CD1c-positive myeloid dendritic cell (primary cell): ENCODE data around the gene EGFR.
"Not testable (repeated sequence)": the region's sequence is repeated elsewhere in the genome, so short reads cannot be mapped to it uniquely, and the experiment has no call there.

Experiments used
- DNase-seq: peaks from one replicate; pipeline ENCODE4 v3.0.0-alpha.2; 2016; ENCODE audit errors: extremely low spot score

The EGFR gene

DNA sequence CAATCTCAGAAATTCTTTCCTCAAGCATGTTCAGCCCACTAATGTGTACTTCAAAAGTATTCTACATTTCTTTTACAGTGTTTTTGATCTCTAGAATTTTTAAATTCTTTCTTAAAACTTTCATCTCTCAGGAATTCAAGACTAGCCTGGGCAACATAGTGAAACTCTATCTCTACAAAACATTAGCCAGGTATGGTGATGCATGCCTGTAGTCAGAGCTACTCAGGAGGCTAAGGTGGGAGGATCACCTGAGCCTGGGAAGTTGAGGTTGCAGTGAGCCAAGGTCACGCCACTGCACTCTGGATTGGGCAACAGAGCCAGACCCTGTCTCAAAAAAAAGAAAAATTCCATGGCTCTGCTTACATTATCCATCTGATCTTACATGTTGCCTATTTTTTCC lies 5.0 kb upstream of the EGFR start:
- no peak for DNase-seq

DNA sequence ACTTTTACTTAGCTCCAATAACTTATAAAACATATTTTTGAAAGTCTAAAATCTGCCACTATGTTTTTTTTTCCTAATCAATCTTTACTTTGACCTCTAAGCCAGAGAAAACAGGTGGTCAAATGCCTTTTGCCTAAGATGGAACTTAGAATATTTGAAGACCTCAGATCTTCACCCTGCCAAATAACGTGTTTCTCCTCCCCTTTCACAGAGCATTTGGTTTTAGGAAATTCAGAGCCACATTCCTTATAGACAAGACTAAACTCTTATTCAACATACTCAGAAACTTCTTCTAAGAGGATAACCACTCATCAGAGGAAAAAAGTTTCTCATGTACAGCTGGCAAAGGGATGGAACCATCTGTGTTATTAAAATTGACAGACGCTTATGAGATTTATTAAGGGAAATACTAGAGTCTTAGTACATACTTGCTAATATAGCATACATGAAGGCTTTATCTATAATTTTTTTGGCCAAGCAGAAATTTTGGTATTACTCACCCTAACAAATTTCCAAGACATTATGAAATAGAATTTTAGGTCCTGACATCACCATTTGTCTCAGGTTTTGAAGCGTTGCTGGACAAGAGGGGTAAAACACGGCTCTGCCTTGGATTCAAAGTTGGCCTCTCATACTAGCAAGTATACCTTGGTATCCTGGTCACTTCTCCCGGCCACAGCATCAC lies 2.6 kb upstream of the EGFR start:
- no peak for DNase-seq

DNA sequence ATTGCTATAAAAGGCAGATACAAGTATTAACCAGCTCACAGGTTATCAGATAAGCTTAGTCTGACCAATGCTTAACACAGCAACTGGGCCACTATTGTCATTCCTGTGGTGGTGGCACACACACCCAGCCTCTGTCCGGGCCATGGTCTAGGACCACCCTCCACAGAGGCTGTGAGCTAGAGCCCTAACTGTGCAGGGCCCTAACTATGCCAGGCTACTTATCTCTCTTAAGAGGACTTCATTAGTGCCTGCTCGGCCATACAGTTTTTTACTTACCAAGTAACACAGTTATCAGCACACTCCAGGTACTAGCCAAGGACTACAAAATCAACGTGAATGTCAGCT lies 2.1 kb upstream of the EGFR start:
- DNase-seq: no peak

DNA sequence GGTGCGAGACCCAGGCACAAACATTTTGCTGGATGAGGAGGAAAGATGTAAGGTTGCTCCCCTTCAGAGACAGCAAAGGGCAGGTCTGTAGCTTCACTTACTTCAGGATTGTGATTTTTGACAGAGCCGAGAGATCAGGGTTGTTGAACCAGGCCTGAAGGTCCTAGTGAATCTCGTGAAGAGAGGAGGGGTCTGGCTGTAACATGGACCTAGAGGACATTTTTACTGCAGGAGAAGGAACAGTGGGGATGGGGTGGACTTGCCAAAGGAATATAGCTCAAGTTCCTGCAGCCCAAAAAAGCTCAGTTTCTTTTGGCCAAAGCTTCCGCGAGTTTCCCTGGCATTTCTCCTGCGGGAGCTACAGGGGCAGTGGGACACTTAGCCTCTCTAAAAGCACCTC lies 976 bp upstream of the EGFR start:
- DNase-seq: no peak

DNA sequence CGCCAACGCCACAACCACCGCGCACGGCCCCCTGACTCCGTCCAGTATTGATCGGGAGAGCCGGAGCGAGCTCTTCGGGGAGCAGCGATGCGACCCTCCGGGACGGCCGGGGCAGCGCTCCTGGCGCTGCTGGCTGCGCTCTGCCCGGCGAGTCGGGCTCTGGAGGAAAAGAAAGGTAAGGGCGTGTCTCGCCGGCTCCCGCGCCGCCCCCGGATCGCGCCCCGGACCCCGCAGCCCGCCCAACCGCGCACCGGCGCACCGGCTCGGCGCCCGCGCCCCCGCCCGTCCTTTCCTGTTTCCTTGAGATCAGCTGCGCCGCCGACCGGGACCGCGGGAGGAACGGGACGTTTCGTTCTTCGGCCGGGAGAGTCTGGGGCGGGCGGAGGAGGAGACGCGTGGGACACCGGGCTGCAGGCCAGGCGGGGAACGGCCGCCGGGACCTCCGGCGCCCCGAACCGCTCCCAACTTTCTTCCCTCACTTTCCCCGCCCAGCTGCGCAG lies 424 bp downstream of the EGFR start:
- DNase-seq: no peak

DNA sequence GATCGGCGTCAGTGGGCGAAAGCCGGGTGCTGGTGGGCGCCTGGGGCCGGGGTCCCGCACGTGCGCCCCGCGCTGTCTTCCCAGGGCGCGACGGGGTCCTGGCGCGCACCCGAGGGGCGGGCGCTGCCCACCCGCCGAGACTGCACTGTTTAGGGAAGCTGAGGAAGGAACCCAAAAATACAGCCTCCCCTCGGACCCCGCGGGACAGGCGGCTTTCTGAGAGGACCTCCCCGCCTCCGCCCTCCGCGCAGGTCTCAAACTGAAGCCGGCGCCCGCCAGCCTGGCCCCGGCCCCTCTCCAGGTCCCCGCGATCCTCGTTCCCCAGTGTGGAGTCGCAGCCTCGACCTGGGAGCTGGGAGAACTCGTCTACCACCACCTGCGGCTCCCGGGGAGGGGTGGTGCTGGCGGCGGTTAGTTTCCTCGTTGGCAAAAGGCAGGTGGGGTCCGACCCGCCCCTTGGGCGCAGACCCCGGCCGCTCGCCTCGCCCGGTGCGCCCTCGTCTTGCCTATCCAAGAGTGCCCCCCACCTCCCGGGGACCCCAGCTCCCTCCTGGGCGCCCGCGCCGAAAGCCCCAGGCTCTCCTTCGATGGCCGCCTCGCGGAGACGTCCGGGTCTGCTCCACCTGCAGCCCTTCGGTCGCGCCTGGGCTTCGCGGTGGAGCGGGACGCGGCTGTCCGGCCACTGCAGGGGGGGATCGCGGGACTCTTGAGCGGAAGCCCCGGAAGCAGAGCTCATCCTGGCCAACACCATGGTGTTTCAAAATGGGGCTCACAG lies 1.1 kb downstream of the EGFR start:
- DNase-seq: no peak

DNA sequence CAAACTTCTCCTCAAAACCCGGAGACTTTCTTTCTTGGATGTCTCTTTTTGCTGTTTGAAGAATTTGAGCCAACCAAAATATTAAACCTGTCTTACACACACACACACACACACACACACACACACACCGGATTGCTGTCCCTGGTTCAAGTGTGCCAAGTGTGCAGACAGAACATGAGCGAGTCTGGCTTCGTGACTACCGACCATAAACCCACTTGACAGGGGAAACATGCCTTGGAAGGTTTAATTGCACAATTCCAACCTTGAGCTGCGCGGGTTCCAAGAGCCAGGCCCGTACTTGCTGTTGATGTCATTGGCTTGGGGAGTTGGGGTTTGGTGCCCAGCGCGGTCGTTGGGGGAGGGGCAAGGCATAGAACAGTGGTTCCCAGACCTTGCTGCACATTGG lies 1.7 kb downstream of the EGFR start:
- DNase-seq: no peak

DNA sequence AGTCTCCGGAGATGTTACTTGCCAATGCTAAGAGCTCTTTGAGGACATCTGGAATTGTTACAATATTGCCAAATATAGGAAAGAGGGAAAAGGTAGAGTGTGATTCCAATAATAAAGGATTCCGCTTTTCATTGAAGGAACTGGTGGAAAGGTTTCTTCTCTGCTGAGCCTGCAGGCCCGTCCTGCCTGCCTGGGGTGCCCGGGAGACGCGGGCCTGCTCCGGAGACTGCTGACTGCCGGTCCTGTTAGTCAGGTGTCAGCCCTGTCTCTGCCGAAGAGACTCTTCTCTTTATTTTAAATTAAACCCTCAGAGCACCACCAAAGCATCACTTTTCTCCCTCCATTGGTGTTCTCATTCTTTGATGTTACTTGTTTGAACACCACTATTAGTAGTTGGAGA lies 2.2 kb downstream of the EGFR start:
- no peak for DNase-seq

DNA sequence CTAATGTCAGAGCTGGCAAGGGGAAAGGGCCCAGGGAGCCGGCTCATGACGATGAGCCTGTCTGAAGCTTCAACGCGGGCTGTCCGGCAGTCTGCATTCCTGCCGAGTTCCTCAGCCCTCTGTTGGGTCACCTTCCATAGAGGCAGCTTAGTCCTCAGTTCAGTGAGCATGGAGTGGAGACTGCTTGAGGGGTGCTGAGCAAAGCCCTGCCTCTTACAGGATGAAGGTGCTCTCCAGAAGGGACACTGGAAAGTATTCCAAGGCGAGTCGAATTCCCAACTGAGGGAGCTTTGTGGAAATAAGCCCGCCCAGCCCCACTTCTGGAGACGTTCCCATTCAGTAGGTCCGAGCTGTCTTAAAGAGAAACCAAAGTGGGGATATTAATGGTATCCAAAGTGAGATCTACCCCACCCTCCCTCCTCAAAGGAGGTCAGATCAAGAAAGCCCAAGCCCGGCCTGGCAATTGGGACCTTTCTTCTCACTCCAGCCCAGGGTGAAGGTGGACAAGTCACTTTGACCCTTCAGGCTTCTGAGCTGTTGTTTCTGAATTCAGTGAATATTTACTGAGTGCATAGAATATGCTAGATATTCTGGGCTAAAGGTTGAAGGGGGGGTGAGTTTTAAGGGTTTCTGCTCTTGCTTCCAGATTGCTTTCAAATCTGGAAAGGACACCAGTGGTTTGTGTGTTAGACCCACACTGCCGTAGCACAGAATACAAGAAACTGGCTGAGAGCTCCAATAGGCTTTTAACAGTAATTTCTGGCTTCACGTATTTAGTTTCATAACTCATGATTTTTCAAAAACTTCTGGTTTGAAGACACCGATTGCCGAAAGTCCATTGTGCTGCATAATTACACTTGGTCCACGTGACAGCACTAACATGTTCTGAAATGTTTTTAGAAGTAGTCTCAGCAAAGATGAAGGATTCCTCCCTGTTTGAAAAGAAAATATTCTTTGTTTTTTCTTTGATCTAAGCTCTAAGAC lies 3.5 kb downstream of the EGFR start:
- DNase-seq: no peak

DNA sequence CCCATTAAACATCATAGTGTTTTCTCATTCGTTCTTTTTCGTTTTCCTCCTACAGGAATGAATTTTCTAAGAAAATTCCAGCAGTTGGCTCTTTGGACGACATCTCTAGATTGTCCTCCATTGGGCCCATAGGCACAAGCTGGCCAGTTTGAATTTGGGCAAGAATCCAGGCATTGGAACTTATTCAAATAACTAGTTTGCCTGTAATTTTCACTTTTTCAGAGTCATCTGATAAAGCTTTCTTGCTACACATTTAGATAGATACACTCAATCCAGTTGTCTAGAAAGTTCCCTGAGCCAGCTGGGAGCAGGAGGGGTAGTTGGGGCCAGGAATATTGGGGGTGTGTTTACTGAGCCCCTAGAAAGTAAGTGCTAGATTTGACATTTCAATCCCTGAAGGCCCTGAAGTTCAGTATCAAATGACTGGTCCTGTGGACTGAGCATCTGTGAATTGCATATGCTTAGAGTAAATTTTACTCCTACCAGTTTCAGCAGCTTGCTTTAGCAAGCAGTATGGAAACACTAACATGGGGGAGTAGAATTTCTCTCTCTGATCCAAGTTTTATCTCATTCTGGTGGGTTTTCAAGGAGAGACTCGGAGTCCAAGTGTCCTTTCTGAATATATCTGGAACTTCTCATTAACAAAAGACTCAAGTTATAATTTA lies 5.2 kb downstream of the EGFR start:
- no peak for DNase-seq

DNA sequence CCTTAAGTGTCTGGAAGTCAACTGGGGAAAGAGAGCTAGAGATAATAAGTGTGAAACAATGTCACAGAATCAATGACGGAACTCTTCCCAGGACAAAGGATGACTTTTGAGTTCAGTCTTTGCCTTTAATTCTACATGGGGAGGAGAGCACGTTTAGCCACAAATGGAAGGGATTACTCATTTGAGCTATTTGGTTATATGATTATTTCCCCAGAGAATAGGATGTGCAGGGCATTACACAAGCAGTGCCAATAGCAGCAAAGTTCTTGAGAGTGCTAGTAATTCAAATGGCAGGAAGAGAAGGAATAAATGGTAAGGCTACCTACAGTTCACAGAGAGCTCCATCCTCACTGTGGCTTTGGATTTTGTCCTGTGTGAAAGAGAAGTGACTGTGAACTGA lies 6.0 kb downstream of the EGFR start:
- no peak for DNase-seq

DNA sequence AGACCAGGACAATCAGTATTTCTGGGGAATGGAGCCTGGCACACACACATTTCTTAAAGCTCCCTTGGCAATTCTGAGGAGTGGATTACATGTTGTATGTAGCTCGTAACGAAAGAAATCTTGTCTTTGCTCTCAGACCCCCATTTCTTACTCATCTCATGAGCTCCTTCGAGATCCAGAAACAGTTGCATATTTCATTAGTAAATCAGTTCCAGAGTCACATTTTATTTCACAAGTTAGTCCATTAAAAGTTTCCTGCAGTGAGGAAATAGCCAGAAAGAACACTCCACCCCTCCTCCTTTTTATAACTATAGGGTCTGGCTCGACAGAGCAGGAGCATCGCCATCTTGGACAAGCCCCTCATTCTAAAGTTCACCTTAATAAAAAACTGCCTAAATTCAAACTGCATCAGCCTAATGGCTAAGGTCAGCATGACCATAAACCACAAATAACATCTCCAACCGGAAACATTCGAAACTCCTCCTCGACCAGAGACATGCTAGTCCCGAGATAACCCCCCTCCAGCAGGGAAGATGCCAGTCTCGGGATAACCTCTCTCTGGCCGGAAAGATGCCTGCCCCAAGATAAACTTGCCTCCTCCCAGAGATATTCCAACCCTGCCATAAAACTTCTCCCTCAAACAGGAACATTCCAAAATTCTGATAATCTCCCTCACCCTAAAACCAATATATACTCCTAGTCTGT lies 7.4 kb downstream of the EGFR start:
- DNase-seq: no peak

DNA sequence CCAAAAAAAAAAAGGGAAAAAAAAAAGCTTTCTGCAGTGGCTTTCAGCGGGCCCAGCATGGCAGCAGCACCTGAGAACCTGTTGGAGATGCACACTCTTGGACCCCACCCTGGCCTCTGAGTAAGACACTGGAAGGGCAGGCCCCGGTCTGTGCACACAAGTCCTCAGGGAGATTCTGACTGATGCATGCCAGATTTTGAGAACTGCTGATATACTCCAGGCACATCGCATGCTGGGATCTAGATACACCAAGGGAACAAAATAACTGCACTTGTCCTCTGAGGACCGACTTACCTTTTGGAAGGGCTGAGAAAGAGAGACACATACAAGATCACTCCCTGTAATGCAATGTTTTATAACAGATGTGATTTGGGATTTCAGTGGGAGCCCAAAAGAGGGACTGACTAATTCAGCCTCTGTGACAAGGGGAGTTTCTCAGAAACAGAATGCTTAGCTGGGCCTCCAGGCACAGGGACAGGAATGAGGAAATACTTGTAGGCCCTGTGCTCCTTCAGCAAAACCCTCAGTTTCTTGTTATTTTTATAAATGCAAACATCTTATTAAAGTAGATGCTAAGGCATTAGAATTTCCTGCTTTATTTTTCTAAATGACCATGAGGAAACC lies 8.2 kb downstream of the EGFR start:
- no peak for DNase-seq

DNA sequence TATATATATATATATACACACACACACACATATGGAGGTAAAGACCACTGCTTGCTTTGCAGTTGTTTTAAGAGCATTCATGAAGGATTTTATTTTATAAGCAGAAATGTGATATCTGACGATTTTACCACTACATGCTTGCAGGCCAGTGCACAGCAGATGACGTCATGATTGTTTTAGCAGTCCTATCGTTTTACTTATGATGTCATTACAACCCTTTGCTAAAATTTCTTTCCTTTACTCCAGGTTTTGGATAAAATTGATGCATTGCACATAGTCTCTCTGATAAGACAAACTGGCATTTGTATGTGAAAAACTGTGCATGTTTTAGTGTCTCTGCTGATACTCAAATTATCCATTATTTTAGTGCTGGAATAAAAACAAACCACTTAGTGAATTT lies 9.2 kb downstream of the EGFR start:
- DNase-seq: no peak

DNA sequence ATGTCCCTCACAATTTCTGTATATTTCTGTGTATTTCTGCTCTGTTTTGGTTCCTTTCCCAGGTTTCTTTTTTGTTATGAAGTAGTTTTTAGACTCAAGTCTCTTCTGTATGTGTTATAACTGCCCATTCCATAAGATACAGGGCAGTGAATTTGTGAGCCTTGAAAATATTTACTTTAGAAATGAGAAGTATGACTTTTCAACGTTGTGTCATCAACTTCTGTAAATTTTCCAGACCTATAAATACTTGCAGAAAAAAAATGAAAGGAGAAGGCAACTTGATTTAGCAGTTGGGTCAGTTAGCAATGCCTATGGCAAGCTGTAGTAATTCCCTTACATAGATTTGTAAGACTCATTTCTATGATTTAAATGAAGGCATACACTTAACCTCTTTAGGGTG lies 11.5 kb downstream of the EGFR start:
- DNase-seq: no peak

DNA sequence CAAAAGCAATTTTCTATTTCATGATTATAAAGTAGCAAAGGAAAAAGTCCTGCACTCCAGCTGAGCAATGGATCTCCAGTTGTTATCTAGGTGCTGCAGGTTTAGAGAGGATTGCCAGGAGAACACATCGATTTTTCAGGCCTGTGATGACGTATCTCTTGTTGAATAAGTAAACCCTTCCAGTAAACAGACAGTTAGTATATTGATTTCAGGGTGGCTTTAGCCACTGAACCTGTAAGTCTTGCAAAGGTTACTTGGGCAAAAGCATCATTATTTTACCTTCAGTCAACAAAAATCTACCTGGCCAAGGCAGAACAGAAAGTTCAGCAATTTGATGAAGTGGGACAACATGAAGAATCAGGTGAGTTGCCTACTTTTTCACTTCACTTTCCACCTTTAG lies 12.3 kb downstream of the EGFR start:
- DNase-seq: no peak

DNA sequence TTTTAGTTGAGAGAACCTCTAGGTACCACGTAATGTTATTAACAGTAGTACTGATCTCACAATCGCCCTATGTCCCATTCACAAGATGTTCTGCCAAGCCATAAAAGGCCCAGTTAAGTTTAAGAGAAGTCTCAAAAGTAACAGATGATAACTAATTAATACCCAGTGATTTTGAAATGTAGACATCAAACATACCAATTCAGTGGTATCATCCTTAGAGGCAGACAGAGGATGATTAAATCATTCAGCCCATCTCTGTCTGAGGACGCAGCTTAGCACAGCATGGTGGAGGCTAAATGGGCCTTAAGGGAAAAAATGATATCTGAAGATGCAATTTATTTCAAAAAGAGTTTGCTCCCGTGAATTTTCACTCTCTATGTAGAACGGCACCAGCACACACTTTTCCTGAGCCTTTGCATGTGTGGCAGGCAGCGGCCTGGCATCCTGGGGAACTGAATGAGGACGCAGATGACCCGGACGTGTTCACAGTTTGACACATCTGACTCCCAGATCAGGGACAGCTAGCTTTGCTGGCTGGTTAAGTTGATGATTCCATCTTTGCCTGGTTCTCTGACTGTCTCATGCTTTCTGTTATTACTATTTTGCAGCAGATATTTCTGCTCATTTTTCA lies 13.4 kb downstream of the EGFR start:
- DNase-seq: no peak

DNA sequence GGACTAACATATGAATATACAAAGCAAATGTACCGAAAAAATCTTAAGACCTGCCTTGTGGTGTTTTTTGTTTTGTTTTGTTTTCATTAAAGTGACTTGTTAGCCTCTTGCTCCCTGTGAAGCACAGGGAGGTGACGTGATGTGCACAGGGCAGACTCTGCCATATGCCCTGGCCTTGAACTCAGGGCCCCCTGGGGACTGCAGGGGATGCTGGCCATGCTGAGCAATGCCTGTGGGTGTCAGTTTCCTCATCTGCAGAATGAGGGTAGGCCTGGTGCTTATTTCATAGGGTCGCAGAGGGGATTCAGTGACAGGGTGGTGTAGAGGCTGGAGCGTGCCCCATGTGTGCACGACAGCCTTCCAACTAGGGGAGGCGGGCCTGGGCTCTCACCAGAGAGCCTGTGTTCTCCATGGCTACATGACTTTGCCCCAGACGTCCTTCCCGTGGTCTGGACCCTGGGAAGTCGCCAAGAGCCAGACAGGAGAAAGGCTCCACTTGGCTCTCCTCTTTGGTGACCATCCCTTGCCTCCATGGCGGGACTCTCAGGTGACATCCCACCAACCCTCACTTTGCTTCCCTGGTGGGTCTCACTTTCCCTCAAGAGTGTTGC lies 14.5 kb downstream of the EGFR start:
- no peak for DNase-seq

DNA sequence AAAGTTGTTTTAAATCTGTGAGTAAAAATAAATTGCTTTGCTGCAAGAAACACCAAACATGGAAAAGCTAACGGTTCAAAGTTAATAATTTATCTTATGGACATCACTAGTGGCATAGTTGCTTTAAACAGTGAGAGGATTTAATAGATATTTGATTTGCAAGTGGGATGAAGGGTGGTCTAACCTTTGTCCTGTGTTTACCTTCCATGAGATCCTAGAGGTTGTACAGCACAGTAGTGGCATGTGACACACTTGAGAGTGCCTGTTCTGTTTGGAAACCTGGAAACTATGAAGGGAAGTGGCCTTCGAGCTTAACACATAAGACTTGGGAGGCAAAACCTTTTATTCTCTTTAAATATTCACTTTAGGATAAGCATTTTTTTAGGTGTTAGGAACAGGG lies 16.0 kb downstream of the EGFR start:
- DNase-seq: no peak

DNA sequence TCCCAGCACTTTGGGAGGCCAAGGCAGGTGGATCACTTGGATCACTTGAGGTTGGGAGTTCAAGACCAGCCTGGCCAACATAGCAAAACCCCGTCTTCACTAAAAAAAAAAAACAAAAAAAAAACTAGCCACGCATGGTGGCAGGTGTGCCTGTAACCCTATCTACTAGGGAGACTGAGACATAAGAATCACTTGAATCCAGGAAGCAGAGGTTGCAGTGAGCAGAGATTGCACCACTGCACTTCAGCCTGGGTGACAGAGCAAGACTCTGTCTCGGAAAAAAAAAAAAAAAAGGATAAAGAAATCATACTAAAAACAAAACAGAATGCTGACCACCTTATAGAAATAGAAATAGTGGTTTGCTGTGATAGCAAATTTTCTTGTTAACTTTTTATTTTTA lies 16.6 kb downstream of the EGFR start:
- not testable (repeated sequence) for DNase-seq
